ENCODE data around the gene PTPRO.

GRCh38 chr12:15417691-15418090, 95.4 kb downstream of the PTPRO start:
- TF ChIP-seq POLR2A (IDR thresholded peaks at IDR 0.05) (no peak), CTCF (IDR thresholded peaks at IDR 0.05) (no peak), EP300 (IDR thresholded peaks at IDR 0.05) (no peak)
